ENCODE results near the gene TNNT2. TPM values are rescaled to one million over a fixed set of nuclear protein-coding genes. Genes with fewer than 3 reads are reported as not detected.
A peak's percentile ranks its signal among the peaks of the same experiment; 100 is the strongest.

TNNT2 gene
- total RNA-seq, 1 experiment from 2014 or later, result 6.4 TPM

DNA sequence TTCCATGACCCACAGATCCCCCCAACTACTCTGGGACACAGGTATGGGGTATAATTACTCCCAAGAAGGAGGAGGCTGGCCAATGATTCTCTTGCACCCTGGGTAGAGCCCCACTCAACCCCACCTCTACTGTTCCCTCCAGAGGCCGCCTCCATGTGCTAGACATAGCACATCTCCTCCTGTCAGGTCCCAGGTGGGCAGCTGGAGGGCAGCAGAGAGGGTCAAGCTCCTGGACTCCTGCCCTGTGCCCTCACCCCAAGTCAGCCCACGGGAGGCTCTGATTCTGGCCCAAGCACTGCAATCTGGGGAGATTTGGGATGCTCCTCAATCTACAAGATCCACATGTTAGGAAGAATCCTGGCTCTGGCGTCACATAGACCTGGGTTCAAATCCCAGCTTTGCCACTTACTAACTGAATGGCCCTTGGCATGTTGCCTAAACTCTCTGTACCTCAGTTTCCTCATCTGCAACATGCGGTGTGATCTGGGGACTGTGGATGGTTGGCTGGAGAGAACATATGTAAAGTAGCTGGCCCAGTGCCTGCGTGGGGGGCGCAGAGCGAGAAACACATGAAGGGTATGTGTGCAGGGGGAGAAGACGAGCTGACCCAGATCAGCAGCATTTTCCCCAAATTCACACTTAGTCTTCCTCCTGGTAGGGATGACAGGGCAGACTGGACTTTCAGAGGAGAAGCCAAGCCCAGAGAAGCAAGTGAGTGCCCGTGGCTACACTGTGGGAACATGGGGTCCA, 23.2 kb downstream of the TNNT2 start:
- no peaks in the 10 kb centered on the region for H3K9me3 ChIP-seq (ENCODE audit: insufficient read depth, low read depth)
- BruUV-seq (replicated peaks), result no TSS peak
- H3K9me2 ChIP-seq (ENCODE audit: insufficient read depth), result no peaks in the 10 kb centered on the region
- H3K27me3 ChIP-seq (ENCODE audit: insufficient read depth, low read depth), result no peaks in the 10 kb centered on the region
- H4K20me1 ChIP-seq (ENCODE audit: insufficient read depth), result peaks cover 2% of the 10 kb centered on the region; the same call in 1 of the 2 replicates
- H3K4me3 ChIP-seq, result no peak overlapping the region
- H3K36me3 ChIP-seq (ENCODE audit: low read depth), result no peaks in the 10 kb centered on the region
- no peaks in the 10 kb centered on the region for H3F3A ChIP-seq (ENCODE audit: insufficient read depth, low read depth)
- TF ChIP-seq, protein P1, sequence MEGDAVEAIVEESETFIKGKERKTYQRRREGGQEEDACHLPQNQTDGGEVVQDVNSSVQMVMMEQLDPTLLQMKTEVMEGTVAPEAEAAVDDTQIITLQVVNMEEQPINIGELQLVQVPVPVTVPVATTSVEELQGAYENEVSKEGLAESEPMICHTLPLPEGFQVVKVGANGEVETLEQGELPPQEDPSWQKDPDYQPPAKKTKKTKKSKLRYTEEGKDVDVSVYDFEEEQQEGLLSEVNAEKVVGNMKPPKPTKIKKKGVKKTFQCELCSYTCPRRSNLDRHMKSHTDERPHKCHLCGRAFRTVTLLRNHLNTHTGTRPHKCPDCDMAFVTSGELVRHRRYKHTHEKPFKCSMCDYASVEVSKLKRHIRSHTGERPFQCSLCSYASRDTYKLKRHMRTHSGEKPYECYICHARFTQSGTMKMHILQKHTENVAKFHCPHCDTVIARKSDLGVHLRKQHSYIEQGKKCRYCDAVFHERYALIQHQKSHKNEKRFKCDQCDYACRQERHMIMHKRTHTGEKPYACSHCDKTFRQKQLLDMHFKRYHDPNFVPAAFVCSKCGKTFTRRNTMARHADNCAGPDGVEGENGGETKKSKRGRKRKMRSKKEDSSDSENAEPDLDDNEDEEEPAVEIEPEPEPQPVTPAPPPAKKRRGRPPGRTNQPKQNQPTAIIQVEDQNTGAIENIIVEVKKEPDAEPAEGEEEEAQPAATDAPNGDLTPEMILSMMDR (conservative IDR thresholded peaks at IDR 0.05), result no peak
- TF ChIP-seq EZH2 (IDR thresholded peaks at IDR 0.05; ENCODE audit: low read depth), result no peak
- H2AFZ ChIP-seq, result no peak overlapping the region
- intact Hi-C loops (cut with micrococcal nuclease; ENCODE audit: unreplicated experiment), result no loop called here
- CTCF ChIA-PET, result no interaction called here
- no peak overlapping the region for H3K4me2 ChIP-seq
- H3K4me1 ChIP-seq (replicated peaks; ENCODE audit: insufficient read depth), result peaks cover 13% of the 10 kb centered on the region; the same call in 1 of the 2 replicates
- no peaks in the 10 kb centered on the region for H3K79me2 ChIP-seq (ENCODE audit: low read depth)
- POLR2A ChIA-PET (ENCODE audit: unreplicated experiment), result interaction anchor here (0.5 kb wide), 1 partner anchor 17 kb away, joined by 3 read pairs; no protein-coding TSS in a partner anchor
- H3K27ac ChIP-seq, result no peak overlapping the region
- peak in 1 of 2 experiments; percentile 28 for DNase-seq

DNA sequence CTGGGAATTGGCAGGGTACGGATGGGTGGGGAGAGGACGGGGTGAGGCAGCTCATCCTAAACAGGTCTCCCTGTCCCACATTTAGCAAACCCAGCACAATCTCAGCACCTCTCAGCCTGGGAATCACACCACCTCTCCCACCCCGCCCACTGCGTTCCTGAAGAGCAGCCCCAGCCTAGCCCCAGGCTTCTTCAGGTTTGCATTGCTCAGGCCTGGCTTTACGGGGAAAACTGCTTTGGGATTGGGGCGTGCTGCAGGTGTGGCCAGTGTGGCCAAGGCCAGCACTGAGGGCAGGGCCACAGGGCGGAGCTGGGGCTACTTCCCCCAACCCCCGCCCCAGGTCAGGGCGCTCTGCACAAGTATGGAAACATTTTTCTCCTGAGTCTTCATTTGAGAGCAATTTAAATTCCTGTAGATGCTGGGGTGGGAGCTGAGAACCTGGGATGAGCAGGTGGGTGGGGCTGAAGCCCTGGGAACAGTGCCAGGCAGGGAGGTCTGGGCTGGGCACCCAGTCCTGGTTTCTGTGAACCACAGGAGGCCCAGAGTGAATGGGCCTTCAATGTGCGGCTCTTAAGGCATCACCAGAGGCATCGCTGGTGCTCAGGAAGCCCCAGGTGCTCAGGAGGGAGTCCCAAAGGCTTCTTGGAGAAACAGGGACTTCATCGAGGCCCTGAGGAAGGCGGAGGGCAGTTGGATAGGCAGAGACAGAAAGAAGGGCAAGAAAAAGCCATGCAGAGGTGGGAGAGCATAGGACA, 24.1 kb downstream of the TNNT2 start:
- Histone ChIP-seq H3K27ac (no peak overlapping the region), H3K9me3 (ENCODE audit: insufficient read depth, low read depth) (no peaks in the 10 kb centered on the region), H3K4me1 (replicated peaks; ENCODE audit: insufficient read depth) (peaks cover 13% of the 10 kb centered on the region; the same call in 1 of the 2 replicates), H3K4me2 (peak overlapping the region; percentile 13; the same call in 1 of the 2 replicates), H2AFZ (no peak overlapping the region), H3K36me3 (ENCODE audit: low read depth) (no peaks in the 10 kb centered on the region), H3K79me2 (ENCODE audit: low read depth) (no peaks in the 10 kb centered on the region), H3K4me3 (no peak overlapping the region), H3K9me2 (ENCODE audit: insufficient read depth) (no peaks in the 10 kb centered on the region), H3K27me3 (ENCODE audit: insufficient read depth, low read depth) (no peaks in the 10 kb centered on the region), H4K20me1 (ENCODE audit: insufficient read depth) (peaks cover 2% of the 10 kb centered on the region; the same call in 1 of the 2 replicates), H3F3A (ENCODE audit: insufficient read depth, low read depth) (no peaks in the 10 kb centered on the region)
- BruUV-seq (replicated peaks), result no TSS peak
- ChIA-PET CTCF (interaction anchor here (0.5 to 0.6 kb wide), 2 partner anchors 15 to 764 kb away, joined by 3 to 8 read pairs; no protein-coding TSS in a partner anchor), POLR2A (ENCODE audit: unreplicated experiment) (no interaction called here)
- DNase-seq, result peak; percentile 32 to 65
- intact Hi-C loops (cut with micrococcal nuclease; ENCODE audit: unreplicated experiment), result no loop called here
- no peak for TF ChIP-seq EZH2 (IDR thresholded peaks at IDR 0.05; ENCODE audit: low read depth)
- TF ChIP-seq, protein P1 (conservative IDR thresholded peaks at IDR 0.05), result no peak

DNA sequence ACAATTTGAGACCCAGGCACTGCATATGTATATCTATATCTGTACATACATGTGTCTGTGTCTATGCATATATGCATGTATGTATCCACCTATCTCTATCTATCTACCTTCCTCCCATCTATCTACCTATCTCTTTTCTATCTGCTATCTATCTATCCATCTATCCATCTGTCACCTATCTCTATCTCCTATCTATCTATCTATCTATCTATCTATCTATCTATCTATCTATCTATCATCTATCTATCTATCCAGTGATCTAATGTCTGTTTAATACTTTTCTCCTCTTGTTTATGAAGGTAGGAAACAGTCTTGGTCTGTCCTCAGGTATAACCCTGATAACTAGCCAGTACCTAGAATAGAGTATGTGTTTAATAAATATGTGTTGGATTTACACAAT, 25.9 kb downstream of the TNNT2 start:
- H2AFZ ChIP-seq, result no peak overlapping the region
- peaks cover 2% of the 10 kb centered on the region; the same call in 1 of the 2 replicates for H4K20me1 ChIP-seq (ENCODE audit: insufficient read depth)
- no peaks in the 10 kb centered on the region for H3F3A ChIP-seq (ENCODE audit: insufficient read depth, low read depth)
- H3K9me3 ChIP-seq (ENCODE audit: insufficient read depth, low read depth), result no peaks in the 10 kb centered on the region
- H3K79me2 ChIP-seq (ENCODE audit: low read depth), result no peaks in the 10 kb centered on the region
- intact Hi-C loops (cut with micrococcal nuclease; ENCODE audit: unreplicated experiment), result no loop called here
- H3K9me2 ChIP-seq (ENCODE audit: insufficient read depth), result no peaks in the 10 kb centered on the region
- ChIA-PET POLR2A (ENCODE audit: unreplicated experiment) (no interaction called here), CTCF (no interaction called here)
- H3K27ac ChIP-seq, result no peak overlapping the region
- H3K27me3 ChIP-seq (ENCODE audit: insufficient read depth, low read depth), result no peaks in the 10 kb centered on the region
- H3K4me3 ChIP-seq, result no peak overlapping the region
- H3K4me2 ChIP-seq, result no peak overlapping the region
- BruUV-seq (replicated peaks), result no TSS peak
- H3K36me3 ChIP-seq (ENCODE audit: low read depth), result no peaks in the 10 kb centered on the region
- DNase-seq, result no peak
- peaks cover 17% of the 10 kb centered on the region for H3K4me1 ChIP-seq (replicated peaks; ENCODE audit: insufficient read depth)
- TF ChIP-seq EZH2 (IDR thresholded peaks at IDR 0.05; ENCODE audit: low read depth), result no peak
- TF ChIP-seq, protein P1 (conservative IDR thresholded peaks at IDR 0.05), result no peak

Measured in PC-9 (cell line).